SH-SY5Y (cell line): ENCODE results near the gene FKBP7.

ENCODE experiments used
- GATA2 ChIP-seq: IDR thresholded peaks from 2 replicates; pipeline ENCODE4 v1.6.1; 2011; ENCODE audit warnings: mild to moderate bottlenecking, low read depth, low read length
- GATA3 ChIP-seq: IDR thresholded peaks from 2 replicates; pipeline ENCODE4 v1.6.1; 2011; ENCODE audit warnings: low read depth, mild to moderate bottlenecking, low read length, moderate library complexity

FKBP7 gene

DNA sequence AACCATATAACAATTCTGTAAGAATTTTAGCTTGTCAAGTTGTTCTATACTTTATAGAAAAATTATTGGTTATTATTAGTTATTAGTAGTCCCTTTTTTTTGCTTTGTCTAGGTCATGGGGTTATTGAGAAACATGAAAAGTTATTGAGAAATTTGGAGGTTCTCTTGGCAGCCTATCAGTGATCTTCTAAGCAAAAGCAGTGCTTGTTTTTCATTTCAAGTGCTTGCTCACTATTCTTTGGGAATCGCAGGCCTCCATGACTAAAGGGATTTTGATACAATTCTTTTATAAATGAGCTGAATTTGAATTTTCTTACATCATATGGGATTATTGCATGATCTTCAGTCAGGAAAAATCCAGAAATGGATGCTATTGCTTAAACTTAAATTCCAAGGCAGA lies 27.7 kb upstream of the FKBP7 start:
- TF ChIP-seq GATA2 (no peak), GATA3 (no peak)

DNA sequence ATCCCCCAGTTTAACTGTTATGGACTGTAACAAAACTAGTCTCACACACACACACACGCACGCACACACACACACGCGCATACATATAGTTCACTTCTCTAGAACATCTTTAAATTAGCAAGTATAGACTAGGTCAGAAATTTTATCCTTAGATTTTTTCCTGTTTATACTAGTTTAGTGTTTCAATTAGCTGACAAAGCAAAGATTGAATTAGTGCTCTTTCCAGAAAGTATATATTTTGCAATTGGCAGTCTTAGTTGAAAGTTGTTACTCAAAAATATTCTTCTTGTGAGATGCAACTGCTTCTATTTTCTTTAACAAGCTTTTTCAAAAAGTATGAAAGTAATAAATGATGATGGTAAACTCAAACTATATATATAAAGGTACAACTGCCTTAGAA lies 24.4 kb upstream of the FKBP7 start:
- TF ChIP-seq GATA3, result no peak
- TF ChIP-seq GATA2, result no peak

DNA sequence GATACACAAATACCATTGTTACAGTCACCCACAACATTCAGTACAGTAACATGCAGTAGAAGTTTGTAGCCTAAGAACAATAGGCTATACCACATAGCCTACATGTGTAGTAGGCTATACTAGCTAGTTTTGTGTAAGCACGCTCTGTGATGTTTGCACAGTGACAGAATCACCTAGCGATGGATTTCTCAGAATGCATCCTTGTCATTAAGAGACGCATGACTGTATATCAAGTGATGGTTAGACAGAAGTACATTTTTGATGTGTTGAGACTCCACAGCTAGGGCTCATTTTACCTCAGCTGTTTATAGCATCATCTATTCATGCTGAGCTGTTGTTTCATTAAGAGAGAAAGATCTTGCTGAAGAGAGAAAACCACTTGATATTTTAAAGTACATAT lies 21.2 kb upstream of the FKBP7 start:
- no peak for TF ChIP-seq GATA3
- no peak for TF ChIP-seq GATA2

DNA sequence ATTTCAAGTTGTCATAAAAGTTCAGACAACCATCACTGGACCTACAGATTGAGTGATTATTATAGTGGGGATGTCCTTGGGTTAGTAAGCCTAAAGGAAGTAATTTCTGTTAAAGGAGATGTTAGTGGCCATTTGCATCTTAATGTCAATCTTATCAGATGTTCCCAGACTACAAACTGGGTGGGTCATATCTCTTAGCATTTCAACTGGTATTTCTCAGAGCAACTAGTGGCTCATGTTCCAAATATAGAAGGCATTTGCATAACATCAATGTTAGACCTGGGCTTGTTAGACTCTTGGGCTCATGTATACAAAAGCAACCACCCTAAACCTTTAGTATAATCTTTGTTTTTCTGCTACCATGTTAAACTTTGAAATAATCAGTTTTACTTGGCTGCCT lies 19.7 kb upstream of the FKBP7 start:
- TF ChIP-seq GATA3 (no peak), GATA2 (no peak)

DNA sequence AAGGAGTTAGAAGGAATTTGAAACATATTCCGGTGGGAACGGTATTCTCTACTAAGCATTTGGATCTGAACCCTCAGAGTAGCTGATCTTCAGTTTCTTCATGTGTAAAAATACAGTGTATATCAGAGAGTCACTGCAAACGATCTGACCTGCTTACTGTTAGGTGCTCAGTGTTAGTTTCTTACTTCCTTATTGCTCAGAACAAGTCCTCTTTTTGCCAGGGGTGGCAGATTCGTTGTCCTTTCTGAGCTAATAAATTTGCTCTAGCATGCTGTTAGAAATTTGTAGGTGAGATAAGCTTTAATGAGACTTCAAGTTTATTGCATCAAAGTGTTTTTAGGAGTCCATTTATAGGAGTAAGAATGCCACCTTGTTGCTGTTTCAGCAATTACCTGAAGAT lies 17.6 kb upstream of the FKBP7 start:
- TF ChIP-seq GATA3 (no peak), GATA2 (no peak)

DNA sequence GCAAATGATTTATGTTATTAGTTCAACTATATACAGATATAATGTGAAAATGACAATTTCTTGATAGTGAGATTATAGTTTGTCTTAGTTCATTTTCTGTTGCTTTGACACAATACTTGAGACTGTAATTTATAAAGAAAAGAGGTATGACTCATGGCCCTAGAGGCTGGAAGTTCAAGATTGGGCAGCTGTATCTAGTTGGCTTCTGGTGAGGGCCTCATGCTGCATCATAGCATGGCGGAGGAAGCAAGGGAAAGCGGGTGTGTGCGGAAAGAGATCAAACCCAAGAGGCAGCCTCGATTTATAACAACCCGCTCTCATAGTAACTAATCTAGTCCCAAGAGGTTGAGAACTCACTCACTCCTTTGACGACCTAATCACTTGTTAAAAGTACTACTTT lies 13.2 kb upstream of the FKBP7 start:
- TF ChIP-seq GATA3 (no peak), GATA2 (no peak)

DNA sequence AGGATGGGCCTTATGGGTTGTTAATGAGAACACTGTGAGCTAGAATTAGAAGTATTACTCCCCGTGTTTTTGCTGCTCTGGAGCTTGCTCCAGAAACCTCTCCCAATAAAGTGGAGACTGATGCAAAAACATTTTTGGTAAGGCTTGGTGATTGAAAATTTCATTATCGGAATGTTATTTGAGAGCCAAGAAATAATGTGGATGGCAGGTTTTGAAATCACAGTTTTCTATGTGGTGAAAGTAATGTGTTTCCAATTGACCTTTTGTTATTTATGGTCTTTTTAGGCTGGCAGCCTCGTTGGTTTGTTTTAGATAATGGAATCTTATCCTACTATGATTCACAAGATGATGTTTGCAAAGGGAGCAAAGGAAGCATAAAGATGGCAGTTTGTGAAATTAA lies 7.0 kb upstream of the FKBP7 start:
- no peak for TF ChIP-seq GATA2
- TF ChIP-seq GATA3, result no peak

DNA sequence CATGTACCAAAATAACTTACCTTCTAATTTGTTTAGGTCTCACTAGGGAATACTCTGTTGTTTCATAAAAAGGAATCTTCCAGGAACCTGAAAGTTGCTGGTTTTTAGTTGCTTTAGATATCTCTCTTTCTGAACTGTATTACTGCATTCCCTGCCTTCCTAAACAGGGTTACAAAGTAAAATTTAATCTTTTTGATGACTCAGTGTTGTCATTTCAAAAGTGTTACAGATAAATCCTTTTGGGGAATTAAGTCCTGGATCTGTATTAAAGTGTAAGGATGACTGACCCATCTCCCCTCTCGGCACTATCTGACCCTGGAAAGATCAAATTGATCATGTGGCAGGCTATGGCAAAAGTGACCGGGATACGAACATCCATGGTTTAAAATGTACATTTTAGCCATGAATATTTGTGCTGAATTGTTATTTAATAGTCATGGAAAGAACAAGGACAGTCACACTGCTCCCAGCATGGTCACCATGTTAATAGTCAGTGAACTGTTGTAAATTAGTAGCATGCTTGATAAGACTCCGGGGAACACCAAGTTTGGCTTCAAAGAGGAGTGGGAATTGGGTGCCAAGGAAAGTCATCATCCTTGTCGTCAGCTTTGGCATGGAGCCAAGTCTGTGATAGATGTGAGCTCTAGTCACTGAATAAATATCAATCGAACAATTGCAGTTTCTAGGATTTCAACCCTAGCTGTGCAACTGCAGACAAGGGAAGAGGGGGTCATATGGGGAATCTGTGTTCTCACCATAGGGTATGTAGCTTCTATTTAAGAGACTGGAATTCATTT lies 6.0 kb upstream of the FKBP7 start:
- TF ChIP-seq GATA2, result no peak
- TF ChIP-seq GATA3, result no peak

DNA sequence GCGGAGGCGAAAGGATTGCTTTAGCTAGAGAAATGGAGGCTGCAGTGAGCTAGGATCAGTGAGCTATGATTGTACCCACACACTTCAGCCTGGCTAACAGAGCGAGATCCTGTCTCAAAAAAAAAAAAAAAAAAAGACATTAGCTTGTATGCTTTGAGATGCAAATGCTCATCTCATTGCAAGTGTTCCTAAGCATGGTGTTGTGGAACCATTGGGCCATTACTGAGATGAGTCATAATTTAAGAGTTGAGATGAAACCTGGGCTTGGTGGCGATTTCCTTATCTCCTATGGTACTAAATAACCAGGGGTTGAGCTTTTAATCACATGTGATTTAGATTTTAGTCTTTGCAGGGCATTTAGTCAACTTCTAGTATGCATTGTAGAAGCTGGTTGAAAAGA lies 4.0 kb upstream of the FKBP7 start:
- no peak for TF ChIP-seq GATA3
- TF ChIP-seq GATA2, result no peak

DNA sequence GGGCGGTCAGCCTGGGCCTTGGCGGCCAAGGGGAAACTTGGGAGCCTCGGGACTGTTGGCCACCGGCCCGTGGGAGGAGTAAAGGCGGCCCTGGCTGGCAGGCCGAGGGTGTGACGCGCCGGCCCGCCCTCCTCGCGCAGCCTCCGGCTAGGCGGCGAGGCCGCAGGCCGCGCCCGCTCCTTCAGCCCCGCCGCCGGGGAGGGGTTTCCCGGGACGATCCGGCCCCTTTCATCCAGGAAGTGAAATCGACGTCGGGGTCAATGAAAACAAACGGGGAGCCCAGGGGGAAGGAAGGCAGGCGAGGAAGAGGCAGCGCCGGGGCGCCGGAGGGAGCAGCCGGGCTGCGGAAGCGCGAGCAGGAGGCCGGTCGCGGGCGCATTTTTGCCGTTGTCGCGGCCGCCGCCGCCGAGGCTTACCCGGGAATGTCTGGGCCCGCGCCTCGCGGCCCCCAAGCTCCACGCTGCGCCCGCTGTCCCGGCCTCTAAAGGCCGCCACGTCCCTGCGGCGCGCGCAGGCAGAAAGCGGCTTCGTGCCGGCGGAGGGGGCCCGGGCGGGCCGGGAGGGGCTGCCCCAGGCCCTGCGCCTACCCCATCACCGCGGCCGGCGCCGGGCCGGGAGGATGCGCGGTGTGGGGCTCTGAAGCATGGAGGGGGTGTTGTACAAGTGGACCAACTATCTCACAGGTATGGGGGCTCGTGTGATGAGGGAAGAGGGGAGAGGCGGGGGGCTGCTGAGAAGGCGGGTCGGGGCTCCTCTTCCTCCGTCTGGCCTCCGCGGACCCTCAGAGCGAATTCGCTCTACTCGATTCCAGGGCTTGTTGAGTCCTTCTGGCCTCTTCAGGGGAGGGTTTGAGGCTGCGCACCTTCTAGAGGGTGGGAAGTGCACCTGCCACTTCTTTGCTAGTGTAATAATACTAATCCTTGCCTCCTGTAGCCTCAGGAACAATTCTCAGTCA lies 2.1 kb upstream of the FKBP7 start, which contains the start of gene PLEKHA3:
Gene PLEKHA3 (plus strand): TSS at position 231 of the 955 bp plus-strand sequence. CDS start 413 bp downstream, at position 644.
- TF ChIP-seq GATA2, result no peak
- TF ChIP-seq GATA3, result no peak

DNA sequence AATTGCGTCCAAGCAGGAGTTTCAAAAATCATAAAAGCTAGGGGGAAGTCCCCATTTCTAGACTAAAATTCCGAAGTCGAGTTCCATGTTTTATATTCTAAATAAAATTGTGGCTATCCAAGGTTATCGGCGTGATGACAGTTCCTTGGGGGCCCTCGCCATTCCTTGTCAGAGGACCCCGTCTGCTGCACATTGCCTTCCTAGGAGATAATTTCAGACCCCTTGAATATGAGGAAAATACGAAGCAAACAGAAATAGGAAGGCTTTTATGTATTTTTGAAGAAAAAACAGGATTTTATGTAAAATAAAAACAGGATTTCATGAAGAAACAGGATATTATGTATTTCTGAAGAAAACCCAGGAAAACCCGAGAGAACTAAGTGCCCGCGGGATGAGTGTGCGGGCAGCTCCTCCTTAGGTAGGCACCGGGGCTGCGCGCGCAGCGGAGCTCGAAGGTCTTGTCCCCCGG lies 1.4 kb upstream of the FKBP7 start:
- TF ChIP-seq GATA3, result no peak
- no peak for TF ChIP-seq GATA2

DNA sequence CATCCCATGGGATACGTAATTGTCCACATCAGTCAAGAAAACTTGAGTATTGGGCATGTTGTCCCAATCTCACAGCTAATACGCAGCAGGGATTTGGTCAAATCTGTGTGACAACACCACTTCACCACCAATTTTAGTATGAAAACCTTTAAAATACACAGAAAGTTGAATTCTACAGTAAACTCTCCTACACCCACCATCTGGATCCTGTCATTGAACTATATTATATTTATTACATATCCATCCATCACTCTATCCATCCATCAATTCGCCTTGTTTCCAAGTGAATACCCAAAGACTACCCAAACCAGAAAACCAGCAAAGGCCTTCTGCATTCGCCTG lies 846 bp upstream of the FKBP7 start:
- no peak for TF ChIP-seq GATA3

DNA sequence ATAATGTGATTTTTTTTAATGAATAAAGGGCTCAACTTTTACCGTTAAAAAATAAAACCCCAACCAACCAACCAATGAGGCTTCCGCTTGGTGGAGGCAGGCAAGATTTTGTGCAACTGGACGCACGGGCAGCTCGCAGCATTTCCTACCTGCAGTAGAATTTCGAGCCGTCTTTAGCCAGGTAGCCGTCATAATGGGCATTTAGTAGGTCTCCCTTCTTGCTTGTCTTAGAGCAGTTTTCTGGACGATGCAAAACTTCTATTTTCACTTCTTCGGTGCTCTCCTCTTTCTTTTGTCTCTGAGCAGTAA lies 316 bp downstream of the FKBP7 start:
- TF ChIP-seq GATA2 (no peak), GATA3 (no peak)

DNA sequence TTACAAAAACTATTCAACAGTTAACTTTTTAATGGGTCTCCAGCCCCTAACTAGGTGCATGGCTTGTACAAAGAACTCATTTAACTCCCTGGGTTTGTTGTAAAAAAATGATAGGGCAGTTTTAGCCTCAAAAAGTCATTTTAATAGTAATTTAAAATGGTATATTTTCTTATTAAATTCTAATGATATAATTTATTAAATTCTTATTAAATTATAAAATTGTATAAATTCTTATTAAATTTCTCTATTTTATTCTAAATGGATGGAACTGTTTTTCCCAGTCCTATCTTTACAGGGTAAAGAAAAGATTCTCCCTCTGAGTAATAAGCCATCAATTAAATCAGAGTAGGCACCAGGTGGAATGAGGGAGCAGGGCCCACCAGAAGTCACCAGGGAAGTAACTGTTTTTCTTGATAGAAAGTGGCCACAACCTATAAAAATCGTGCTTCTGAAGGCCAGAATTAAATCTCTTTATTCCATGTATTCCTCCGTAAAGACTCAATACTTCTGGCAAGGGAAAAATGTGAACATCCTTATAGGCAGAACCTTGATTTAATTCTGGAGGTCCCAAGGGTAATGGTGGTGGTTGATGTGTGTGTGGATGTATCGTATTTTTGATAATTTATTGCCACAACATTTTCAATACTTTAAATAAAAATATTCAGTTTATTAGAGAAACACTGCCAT lies 814 bp downstream of the FKBP7 start:
- TF ChIP-seq GATA2 (no peak), GATA3 (no peak)

DNA sequence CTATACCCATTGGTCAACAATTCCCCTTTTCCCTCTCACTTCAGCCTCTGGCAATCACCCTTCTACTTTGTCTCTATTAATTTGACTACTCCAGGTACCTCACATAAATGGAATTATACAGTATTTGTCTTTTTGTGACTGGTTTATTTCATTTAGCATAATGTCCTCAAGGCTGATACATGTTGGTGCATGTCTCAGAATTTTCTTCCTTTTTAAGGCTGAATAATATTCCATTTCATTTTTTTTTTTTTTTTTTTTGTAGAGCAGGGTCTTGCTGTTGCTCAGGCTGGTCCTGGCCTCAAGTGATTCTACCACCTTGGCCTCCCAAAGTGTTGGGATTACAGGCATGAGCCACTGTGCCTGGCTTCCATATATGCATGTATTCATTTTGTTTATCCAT lies 1.9 kb downstream of the FKBP7 start:
- TF ChIP-seq GATA3, result no peak
- no peak for TF ChIP-seq GATA2
